NB4 (cell line): Measurements from ENCODE around the gene IL17D.

Source experiments
- DNase-seq: peaks from one replicate; pipeline ENCODE4 v3.0.0; 2010; ENCODE audit warnings: low read depth
- H3K4me3 ChIP-seq: one replicate; pipeline ENCODE4 v1.5.1; 2011; ENCODE audit warnings: mild to moderate bottlenecking, low read depth, low read length, moderate library complexity
- CTCF ChIP-seq: IDR thresholded peaks from one replicate; pipeline ENCODE4 v1.5.1; 2012; ENCODE audit warnings: low read depth, low read length
- MAX ChIP-seq: IDR thresholded peaks from 2 replicates; pipeline ENCODE4 v1.6.1; 2011; ENCODE audit warnings: low read depth, low read length
- MYC ChIP-seq: IDR thresholded peaks from 2 replicates; pipeline ENCODE4 v1.6.1; 2011; ENCODE audit warnings: low read depth, low read length
- POLR2A ChIP-seq: IDR thresholded peaks from 2 replicates; pipeline ENCODE4 v1.6.1; 2011; ENCODE audit warnings: mild to moderate bottlenecking; ENCODE audit not compliant: insufficient read length; ENCODE audit errors: extremely low read depth

The IL17D gene

GRCh38 chr13:20686863-20687579, 16.5 kb upstream of the IL17D start:
- H3K4me3 ChIP-seq = no peak overlapping the region
- TF ChIP-seq CTCF (no peak), MAX (no peak), POLR2A (no peak), MYC (no peak)
- DNase-seq = no peak

- no peak overlapping the region for H3K4me3 ChIP-seq
- no peak for DNase-seq
- TF ChIP-seq CTCF (no peak), POLR2A (no peak), MAX (no peak), MYC (no peak)
These were observed 14.2 kb upstream of the IL17D start for GRCh38 chr13:20689291-20689690.

- no peak for TF ChIP-seq MAX
- TF ChIP-seq CTCF = no peak
- no peak for TF ChIP-seq MYC
- no peak for TF ChIP-seq POLR2A
- no peak for DNase-seq
- H3K4me3 ChIP-seq = no peak overlapping the region
These were observed 11.9 kb upstream of the IL17D start for GRCh38 chr13:20691616-20692015.

GRCh38 chr13:20696073-20696472, 7.4 kb upstream of the IL17D start:
- peak; percentile 56 for DNase-seq
- TF ChIP-seq CTCF = no peak
- H3K4me3 ChIP-seq = no peak overlapping the region

- no peak overlapping the region for H3K4me3 ChIP-seq
- TF ChIP-seq MAX = no peak
- no peak for TF ChIP-seq CTCF
- TF ChIP-seq MYC = no peak
- TF ChIP-seq POLR2A = no peak
- no peak for DNase-seq
These were observed 3.8 kb upstream of the IL17D start for GRCh38 chr13:20699715-20700114.

GRCh38 chr13:20700288-20700687, 3.2 kb upstream of the IL17D start:
- DNase-seq = no peak
- H3K4me3 ChIP-seq = no peak overlapping the region
- TF ChIP-seq POLR2A (no peak), CTCF (no peak), MYC (no peak), MAX (no peak)
